ENCODE measurements around the gene SPANXN2. TPM values are rescaled to one million over a fixed set of nuclear protein-coding genes. Genes with fewer than 3 reads are reported as not detected.
"Not testable (repeated sequence)": the region's sequence is repeated elsewhere in the genome, so short reads cannot be mapped to it uniquely, and the experiment has no call there.

SPANXN2 gene, protein sequence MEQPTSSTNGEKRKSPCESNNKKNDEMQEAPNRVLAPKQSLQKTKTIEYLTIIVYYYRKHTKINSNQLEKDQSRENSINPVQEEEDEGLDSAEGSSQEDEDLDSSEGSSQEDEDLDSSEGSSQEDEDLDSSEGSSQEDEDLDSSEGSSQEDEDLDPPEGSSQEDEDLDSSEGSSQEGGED
- total RNA-seq: not detected
- long read RNA-seq: 0 reads

DNA sequence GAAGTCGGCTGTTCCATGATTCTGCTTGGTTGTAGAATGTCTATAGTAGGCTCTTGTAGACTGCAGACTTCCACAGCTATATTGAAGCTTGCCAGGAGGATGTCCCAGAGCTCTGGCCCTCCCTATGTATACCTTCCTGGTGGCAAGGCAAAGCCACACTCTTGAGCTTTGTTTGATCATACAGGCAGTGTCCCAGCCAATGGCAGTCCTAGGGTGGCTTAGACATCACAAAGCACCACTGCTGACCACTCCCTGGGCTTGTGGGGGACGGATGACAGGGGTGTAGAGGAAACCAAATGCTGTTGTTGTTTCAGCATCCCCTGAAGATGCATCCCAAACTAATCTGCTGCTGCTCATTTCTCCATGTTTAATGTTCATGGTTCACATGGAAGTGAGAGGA, at the start of gene SPANXN2:
Gene SPANXN2 (minus strand): TSS at position 101 of the 400 bp plus-strand sequence. CDS start 84 bp downstream, at position 17.
- ATAC-seq; intact Hi-C loops (cut with DNase I, micrococcal nuclease); DNase-seq: not testable (repeated sequence)

DNA sequence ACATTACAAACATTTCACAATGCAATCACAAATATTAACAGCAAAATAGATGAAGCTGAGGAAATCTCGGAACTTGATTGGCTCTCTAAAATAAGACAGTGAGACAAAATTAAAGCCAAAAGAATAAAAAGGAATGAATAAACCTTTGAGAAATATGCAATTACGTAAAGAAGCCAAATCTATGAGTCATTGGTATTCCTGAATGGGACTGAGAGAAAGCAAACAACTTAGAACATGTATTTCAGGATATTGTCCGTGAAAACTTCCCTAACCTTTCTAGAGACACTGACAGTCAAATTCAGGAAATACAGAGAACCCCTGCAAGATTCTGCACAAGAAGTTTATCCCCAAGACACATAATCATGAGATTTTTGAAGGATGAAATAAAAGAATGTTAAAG, 48.4 kb upstream of the SPANXN2 start:
- DNase-seq (no peak), ATAC-seq (no peak)
- intact Hi-C loops (cut with DNase I, micrococcal nuclease): no loop called here

DNA sequence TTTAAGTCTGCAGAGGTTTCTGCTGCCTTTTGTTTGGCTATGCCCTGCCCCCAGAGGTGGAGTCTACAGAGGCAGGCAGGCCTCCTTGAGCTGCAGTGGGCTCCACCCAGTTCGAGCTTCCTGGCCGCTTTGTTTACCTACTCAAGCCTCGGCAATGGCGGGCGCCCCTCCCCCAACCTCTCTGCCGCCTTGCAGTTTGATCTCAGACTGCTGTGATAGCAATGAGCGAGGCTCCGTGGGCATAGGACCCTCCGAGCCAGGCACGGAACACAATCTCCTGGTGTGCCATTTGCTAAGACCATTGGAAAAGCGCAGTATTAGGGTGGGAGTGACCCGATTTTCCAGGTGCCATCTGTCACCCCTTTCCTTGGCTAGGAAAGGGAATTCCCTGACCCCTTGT, 47.2 kb upstream of the SPANXN2 start:
- intact Hi-C loops (cut with DNase I, micrococcal nuclease); DNase-seq; ATAC-seq: not testable (repeated sequence)

DNA sequence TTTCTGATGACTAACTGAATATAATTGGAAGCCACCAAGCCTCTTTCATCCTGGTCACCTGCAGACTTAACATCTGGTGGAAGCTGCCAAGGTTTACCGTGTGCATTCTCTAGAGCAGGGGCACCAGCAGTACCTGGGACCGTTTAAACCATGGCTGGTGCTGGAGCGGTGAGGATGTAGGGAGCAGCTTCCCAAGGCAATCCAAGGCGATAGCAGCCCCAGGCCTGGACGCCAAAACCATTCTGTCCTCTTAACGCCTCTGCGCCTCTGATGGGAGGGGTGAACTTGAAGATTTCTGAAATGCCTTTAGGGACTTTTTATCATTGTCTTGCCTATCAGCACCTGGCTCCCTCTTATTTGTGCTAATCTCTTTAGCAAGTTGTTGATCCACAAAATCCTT, 37.3 kb upstream of the SPANXN2 start:
- intact Hi-C loops (cut with DNase I, micrococcal nuclease): no loop called here
- DNase-seq (no peak), ATAC-seq (no peak)

DNA sequence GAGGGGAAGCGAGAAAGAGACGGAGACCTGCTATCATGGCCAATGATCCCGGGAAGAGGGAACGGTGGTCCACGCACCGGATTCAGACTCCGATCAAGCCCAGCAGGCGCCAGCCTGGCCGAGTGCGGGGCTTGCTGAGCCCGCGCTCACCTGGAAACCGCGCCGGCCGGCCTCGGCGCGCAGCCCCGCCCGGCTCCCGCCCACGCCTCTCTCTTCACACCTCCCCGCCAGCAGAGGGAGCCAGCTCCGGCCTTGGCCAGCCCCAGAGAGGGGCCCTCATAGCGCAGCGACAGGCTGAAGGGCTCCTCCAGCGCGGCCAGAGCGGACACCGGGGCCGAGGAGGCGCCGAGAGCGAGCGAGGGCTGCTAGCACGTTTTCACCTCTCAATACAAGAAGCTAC, 36.8 kb upstream of the SPANXN2 start:
- intact Hi-C loops (cut with DNase I, micrococcal nuclease): no loop called here
- ATAC-seq: no peak
- DNase-seq: no peak

DNA sequence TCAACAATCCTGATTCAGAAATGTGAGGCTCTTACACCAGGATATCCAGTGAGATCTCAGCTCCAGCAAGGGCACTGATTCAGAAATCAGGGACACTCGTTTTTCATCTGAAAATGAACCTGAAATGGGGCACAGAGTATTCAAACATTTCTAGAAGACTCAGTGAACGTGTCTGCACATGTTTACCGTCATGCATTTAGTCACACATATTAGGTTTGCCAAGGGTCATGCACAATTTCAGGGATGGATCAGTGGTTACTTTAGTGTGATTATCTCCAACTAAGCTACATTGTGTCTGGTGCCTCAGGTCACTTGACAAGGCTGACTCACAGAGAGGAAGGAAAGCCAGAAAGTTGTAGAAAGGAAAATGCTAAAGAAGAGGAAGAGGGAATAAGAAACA, 33.6 kb upstream of the SPANXN2 start:
- no peak for DNase-seq
- intact Hi-C loops (cut with DNase I, micrococcal nuclease): no loop called here
- ATAC-seq: no peak

DNA sequence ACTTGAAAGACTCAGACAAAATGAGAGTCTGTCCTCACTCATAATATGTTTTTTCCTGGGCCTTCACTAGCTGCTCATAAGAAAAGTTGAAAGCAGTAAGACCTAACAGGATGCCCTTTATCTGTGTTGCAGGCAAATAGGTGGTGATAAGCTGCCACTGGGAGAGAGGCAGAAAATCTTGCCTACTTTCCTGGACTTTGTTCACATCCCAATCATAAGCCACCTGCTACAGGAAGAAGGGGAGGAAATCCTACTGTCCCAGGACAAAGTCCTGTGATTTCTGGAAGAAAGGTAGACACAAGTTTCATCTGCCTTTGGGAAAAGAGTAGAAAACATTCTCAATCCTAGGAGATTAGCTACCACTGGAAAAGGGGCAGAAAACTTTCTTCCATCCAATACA, 13.3 kb upstream of the SPANXN2 start:
- DNase-seq: no peak
- ATAC-seq: no peak
- intact Hi-C loops (cut with DNase I, micrococcal nuclease): no loop called here

DNA sequence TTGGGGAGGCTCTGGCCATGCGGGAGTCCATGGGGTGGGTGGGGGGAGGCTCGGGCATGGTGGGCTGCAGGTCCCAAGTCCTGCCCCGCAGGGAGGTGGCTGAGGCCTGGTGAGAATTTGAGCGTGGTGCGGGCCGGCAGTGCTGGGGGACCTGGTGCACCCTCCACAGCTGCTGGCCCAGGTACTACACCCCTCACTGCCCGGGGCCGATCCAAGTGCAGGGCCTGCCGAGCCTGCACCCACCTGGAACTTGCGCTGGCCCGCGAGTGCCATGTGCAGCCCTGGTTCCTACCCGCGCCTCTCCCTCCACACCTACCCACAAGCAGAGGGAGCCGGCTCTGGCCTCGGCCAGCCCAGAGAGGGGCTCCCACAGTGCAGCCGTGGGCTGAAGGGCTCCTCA, 5.7 kb upstream of the SPANXN2 start:
- ATAC-seq: no peak
- intact Hi-C loops (cut with DNase I, micrococcal nuclease): no loop called here
- no peak for DNase-seq

DNA sequence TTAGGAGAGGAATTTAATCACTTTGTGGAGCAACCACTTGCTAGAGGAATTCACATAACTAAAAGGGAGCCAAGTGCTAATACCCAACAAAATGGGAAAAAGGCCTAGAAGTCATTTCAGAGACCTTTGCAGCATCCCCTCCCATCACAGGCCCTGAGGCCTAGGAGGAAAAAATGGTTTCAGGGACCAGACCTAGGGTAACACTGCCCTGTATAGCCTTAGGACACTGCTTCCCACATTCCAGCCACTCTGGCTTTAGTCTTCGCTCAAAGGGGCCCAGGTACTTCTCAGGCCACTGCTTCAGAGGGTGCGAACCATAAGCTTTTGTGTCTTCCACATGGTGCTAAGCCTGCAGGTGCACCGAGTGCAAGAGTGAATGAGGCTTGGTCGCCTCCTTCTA, 19.1 kb downstream of the SPANXN2 start:
- no peak for DNase-seq
- intact Hi-C loops (cut with DNase I, micrococcal nuclease): no loop called here
- no peak for ATAC-seq

DNA sequence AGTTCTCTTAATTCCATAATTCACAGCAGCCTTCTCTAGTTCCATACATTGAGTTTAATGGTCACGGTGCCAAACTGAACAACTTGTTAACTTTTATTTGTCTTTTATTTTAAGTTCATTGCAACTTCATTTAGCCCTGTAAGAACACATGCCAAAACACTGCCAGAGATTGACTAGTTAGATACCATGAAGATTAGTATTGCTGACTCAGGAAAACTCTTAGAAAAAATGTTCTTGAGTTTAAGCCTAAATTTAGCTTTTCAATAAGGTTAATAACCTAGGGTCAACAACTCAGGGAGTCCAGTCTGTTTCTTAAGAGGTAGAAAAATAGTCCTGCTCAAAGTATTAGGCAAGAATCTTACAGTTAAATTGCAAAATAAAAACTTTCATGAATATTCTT, 25.7 kb downstream of the SPANXN2 start:
- DNase-seq (no peak), ATAC-seq (no peak)
- intact Hi-C loops (cut with DNase I, micrococcal nuclease): no loop called here

DNA sequence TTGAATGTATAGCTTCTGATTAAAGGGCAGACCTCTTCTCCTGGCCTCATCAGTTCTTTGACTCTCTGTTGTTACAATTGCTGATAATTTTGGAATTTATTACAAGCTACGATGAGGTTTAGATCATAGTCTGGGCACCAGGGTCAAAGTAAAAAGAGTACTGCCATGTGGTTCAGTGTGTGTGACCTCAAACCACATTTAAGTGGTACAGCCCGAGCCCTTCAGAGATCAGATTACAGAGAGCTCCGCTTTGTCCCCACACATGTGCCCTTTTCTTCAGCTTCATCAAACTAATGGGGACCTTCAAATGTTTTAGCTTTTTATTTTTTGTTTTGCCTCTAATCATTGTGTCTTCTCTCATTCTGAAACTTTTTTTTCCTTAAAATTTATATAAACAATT, 37.1 kb downstream of the SPANXN2 start:
- intact Hi-C loops (cut with DNase I, micrococcal nuclease): no loop called here
- DNase-seq: no peak
- ATAC-seq: no peak

DNA sequence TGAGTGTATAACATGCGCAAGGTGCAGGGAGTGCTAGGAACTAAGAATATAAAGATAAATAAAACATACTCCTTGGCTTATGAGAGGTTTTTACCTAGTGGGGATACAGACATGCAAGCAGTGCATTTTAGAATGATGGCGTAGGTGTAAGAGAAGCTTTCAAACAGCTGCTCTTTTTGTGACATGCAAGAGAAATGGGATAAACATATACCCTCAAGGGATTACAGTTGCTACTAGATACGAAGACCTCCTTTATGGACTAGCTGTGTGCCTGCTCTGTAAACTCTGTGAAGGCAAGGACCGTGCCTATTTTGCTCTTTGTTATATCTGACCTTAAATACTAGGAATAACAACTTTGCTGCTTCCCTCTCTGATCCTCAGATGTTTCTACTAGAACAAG, 45.6 kb downstream of the SPANXN2 start:
- intact Hi-C loops (cut with DNase I, micrococcal nuclease): no loop called here
- ATAC-seq (no peak), DNase-seq (no peak)

DNA sequence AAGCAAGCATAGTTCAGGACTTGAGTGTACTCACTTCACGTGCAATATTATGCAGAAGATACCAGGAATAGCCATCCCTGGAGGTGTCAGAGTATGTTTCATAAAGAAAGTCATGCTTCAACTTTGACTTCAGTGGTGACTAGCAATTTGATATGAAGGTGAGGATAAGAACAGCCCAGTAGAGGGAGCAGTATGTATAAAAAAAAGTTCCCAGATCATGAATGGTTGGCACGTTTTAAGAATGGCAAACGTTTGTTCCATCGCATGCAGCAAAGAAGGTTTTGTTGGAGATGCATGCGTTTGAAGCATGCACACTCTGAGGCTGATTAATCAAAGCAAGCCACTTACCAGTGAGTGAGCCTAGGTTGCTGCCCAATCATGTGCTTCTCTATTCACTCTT, 51.2 kb downstream of the SPANXN2 start:
- no peak for DNase-seq
- intact Hi-C loops (cut with DNase I, micrococcal nuclease): no loop called here
- ATAC-seq: no peak

DNA sequence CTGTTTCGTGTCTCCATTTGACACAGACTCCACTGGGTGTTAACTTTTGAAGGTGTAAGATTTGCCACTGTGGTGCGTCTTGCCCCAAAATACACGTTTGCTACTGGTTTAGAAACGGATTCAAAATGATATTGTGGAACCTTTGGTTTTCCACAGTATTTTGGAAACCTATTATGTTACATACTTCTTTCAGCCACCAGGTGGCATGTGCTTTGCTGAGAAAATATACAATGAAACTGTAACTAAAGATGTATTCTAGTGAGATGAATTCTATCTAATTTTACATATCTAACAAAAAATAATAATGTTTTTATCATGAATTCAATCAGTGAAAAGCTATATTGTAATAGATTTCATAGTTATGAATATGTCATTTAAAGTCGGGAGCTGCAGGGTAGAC, 56.2 kb downstream of the SPANXN2 start:
- intact Hi-C loops (cut with DNase I, micrococcal nuclease): no loop called here

DNA sequence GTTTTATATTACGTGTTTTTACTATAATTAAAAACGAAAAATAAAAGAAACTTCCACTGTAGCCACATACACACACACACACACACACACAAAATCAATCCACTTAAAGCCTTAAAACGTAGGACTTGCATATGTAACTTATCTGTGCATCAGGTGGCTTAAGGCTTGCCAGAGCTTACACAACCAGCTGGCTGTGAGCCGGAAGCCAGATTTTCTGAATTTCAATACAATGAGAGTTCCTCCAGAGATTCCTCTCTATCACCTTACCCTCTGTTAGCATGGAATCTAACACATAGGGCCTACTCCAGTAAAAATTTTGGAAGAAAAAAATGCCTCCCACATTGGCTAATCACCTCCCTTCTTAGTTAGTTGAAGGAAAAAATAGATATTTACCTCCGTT, 56.8 kb downstream of the SPANXN2 start:
- ATAC-seq (no peak), DNase-seq (no peak)
- intact Hi-C loops (cut with DNase I, micrococcal nuclease): no loop called here

More for the DNA sequence above, 56.2 kb downstream of the SPANXN2 start:
- ATAC-seq: no peak
- DNase-seq: no peak

Other genes starting within 250 kb of the SPANXN2 start
- gene SPANXN3, start 203.3 kb downstream of the SPANXN2 start, total RNA-seq: not detected
- under 1 TPM in 1 of 2 donors, not detected in 1; 0.28 TPM for gene SLITRK4, start 84.7 kb downstream of the SPANXN2 start, total RNA-seq
- gene UBE2NL, start 163.3 kb upstream of the SPANXN2 start, total RNA-seq: not detected